Stimulated activated CD8-positive, alpha-beta memory T cell treated with anti-CD3 and anti-CD28 coated beads, Interleukin-4, amount 100 ng/mL, for 4 hours (primary cell): ENCODE data around the gene OOSP3.
"Not testable (repeated sequence)": the region's sequence is repeated elsewhere in the genome, so short reads cannot be mapped to it uniquely, and the experiment has no call there.

Source experiments
- DNase-seq, 2 donors: peaks; one replicate each; pipeline ENCODE4 v3.0.0-alpha.2; 2020; ENCODE audit warnings: low read depth in 2 of 2, low spot score in 1 of 2

Gene OOSP3

DNA sequence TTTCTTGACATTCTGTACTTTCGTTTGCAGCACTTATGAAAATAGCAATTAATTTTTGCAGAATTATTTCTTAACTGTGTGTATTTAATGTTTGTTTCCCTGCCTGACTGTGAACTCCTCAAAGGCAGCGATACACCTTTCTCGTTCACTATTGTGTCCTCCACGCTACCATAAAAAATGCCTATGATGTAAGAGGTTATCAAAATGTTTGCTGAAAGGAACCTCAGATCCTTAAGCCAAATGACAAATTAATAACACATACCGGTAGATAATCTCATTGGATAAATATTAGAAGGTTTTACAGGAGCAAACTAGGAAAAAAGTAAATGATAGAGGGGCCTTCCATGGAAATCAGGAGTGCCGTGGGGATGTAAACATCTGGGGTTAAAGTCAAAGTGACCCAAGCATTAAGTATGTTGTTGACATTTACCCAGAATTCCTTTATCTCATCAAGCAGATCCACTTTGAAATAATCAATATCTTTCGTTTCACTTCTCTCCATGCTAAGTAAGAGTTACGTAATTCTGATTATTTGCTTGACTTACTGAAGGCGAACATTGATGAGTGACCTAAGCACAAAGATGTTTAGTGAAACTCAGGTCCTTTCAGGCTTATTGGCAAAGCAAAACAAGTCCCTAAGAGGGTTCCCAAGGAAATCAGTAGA lies 2.6 kb upstream of the OOSP3 start:
- DNase-seq = no peak

DNA sequence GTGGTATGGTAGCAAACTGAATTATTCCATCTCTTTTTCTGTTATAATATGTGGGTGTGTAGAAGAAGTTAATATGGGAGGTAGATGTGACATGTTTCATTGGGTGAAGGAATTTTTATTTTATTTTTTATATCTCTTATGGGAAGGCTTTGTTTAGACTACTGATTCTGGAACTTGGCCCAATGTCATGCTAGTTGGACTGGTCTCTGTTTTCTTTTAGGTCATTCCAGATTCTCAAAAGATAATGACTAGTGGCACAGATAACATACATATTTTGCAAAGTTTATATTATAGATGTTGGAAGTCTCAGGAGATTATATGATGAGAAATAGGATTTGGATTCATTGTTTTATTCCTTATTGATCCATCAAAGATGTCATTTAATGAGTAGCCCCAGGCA lies 1.3 kb upstream of the OOSP3 start:
- no peak for DNase-seq

DNA sequence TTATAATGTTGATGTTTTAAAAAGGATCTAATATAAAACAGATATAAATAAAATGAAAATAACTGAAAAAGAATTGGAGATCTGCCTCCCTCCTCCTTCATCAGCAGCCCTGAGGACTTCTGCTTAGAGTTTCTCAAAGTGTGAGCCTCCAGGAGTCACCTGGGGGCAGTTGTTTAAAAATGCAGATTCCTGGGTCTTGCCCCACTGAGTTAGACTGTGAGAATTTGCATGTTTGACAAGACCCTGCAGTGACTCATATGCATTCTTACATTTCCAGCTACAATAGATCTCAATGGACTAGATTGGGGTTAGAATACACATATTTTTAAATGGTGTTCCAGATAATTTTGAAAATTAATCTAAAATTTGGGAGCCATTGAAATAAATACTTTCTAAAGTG lies 798 bp upstream of the OOSP3 start:
- DNase-seq = no peak

DNA sequence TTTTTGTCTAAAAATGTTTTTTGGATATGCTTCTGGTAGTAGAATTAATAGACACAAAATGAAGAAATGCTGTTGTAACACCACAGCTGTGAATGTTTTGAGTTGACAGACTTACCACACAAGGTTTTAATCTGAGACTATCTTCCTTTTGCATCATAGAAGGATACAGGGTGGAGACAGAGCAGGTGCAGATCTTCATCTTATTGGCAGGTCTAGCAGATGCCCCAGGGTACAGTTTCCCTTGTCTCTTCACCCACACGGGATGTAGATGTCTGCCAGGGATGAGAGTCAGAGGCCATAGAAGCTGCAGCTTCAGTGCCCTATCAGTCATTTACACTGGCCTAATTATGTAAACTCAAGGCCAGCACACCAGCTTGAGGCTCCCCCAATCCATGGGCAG lies 985 bp downstream of the OOSP3 start:
- no peak for DNase-seq

DNA sequence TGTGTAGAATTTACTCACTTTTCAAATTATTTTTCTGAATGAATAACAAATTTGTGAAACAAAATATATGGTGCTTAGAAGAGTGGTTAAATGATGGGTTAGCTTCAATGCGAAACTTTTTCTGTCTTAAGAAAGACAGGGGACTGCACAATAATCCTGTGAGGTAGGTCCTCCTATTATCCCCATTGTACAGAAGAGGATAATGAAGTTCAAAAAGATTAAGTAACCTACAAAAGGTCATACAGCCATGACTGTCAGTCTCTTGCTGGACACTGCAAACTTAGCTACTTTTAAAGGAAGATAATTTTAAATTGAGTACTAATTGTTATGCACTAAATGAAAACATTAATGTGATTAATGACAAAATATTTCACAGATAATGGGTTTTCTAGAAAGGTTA lies 5.0 kb downstream of the OOSP3 start:
- DNase-seq = no peak

DNA sequence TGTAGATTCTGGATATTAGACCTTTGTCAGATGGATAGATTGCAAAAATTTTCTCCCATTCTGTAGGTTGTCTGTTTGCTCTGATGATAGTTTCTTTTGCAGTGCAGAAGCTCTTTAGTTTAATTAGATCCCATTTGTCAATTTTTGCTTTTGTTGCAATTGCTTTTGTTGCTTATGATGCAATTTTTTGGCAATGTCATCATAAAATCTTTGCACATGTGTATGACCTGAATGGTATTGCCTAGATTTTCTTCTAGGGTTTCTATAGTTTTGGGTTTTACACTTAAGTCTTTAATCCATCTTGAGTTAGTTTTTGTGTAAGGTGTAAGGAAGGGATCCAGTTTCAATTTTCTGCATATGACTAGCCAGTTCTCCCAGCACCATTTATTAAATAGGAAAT lies 8.6 kb downstream of the OOSP3 start:
- not testable (repeated sequence) for DNase-seq

DNA sequence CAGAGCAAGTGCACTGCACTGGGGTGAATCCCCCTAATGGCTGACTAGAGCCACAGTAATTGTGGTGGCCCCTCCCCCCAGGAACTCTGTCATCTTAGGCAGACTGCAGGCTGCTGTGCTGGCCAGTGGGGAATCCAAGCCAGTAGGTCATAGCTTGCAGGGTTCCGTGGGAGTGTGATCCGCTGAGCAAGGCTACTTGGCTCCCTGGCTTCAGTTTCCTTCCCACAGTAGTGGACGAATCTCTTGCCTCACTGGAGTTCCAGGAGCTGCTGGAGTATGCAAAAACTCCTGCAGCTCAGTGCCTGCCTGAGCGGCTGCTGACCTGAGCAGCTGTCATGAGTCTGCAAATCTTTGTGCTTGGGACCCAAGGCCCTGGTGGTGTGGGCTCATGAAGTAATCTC lies 13.2 kb downstream of the OOSP3 start:
- no peak for DNase-seq

DNA sequence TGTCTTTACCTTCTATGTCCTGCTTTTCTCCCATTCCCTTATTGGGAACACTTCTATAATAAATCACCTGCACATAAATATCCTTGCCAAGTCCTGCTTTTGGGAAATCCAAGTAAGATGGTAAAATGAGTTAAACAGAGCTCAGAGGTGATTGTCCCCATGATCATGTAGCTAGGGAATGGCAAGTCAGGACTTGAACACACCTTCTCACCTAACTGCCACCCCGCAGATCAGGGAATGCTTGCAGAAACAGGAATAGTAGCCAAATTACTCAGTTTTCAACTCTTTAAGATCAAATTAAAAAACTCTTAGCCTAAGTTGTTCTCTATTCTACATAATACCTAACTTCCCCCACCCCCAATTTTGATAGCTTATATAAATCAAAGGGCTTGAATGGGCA lies 16.0 kb downstream of the OOSP3 start:
- DNase-seq = no peak

DNA sequence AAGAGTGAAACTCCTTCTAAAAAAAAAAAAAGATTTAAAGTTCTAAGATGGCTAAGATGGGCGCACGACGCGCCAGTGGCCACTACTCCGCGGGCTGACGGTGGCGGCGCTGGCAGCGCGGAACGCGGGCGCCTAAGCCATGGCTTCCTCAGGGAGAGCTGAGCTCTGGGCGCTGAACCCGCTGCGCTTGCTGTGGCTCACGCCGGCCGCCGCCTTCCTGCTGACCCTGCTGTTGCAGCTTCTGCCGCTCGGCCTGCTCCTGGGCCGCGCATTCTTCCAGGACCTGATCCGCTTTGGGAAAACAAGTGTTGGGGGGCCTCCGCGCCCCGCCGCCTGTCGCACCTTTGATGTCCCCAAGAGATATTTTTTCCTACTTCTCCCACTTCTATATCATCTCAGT lies 19.5 kb downstream of the OOSP3 start:
- DNase-seq = no peak

DNA sequence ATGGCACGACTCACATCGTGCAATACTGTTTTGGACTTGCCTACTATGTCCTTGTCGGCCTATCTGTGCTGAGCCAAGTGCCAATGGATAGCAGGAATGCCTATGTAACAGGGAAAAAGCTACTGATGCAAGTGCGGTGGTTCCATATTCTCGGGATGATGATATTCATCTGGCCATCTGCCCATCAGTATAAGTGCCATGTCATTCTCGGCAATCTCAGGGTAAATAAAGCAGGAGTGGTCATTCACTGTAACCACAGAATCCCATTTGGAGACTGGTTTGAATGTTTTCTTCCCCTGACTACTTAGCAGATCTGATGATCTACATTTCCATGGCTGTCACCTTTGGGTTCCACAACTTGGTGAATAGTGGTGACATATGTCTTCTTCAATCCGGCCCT lies 20.1 kb downstream of the OOSP3 start:
- no peak for DNase-seq

DNA sequence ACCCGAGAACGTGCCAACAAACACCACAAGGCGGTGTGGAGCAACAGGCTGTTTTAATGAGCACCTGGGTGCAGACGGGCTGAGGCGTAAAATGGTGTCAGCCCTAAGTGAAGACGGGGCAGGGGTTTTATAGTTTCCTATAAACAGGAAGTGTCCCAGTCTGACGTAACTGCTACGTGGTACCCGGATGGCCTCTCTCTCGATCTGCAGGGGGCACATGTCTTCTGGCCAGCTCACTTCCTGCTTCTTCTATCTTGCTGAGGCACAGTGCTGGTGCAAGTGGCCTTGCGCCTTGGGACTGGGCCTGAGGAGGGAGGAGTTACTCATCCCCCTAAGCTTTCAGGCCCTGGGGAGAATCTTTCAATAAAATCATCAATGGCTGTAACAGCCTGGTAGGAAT lies 20.9 kb downstream of the OOSP3 start:
- DNase-seq = no peak

DNA sequence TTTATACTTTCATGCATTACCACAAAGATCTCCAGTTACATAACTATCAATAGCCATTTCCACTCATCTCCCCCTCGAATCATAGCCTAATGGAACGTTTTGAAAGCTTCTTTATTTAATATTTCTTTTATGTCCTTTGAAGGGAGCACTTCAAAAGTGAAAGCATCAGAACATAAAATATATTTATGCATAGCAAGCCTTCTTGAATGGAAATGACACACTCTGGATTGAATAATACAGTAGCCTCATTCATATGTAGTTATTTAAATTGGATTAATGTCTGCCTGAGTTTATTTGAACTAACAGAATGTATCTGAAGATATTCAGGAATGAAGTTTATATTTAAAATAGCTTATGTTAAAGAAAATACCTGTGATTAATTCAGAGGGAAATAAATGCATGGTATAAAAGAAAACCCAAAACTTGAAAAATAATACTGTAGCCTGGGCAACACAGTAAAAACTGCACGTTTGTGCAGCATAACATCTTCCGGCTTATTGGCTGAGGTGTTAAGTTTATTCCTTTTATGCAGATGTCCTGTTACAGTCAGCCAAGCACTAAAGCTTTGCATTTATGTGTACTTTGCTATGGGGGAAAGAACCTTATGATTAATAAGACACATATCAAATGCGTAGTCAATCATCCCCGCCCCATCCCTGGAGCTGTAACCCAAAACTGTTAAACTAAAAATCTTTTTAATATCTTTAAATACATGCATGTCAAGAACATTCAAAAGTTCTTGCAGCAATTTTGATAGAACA lies 22.0 kb downstream of the OOSP3 start:
- no peak for DNase-seq

DNA sequence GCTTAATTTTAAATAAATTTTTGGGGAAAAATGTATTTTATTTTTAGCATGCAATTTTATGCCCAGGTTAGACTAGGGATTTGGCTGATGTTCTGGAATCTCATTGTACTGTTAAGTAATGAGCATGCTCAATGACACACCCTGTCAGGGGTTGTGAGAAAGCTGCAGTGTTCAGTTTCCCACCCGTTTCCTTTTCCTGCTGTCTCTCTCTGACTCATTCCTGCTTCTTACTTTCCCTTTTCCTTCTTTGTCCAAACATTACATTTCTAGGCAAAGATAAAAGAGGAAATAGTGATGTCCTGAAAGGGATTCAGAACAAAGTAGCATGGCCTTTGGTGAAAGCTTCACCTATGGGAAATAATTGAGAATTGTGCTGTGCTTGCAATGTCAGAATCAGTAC lies 22.7 kb downstream of the OOSP3 start:
- no peak for DNase-seq

DNA sequence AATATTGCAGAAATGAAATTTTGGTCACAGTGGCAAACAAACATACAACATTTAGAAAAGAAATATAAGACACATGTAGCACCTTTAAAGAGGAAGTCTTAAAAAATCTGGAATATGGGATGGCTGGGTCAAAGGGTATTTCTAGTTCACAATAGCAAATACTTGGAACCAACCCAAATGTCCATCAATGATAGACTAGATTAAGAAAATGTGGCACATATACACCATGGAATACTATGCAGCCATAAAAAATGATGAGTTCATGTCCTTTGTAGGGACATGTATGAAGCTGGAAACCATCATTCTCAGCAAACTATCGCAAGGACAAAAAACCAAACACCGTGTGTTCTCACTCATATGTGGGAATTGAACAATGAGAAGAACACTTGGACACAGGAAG lies 25.0 kb downstream of the OOSP3 start:
- DNase-seq = not testable (repeated sequence)

DNA sequence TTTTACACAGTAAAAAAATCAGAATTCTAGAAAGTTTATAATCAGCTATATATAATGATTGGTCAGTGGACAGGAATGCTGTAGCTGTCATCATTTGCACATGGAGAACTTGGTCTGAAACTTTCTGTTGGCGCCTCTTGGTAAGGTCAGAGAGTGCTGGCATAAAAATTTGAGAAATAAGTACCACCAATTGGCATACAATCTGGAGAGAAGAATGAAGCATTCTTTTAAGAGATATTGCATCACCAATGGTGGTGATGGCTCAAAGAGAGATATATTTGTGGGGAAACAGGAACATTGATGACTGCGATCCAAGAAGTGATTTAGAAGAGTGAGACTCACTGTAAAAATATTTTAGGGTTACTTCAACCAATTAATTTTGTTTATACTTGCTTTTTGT lies 39.9 kb downstream of the OOSP3 start:
- DNase-seq = no peak

DNA sequence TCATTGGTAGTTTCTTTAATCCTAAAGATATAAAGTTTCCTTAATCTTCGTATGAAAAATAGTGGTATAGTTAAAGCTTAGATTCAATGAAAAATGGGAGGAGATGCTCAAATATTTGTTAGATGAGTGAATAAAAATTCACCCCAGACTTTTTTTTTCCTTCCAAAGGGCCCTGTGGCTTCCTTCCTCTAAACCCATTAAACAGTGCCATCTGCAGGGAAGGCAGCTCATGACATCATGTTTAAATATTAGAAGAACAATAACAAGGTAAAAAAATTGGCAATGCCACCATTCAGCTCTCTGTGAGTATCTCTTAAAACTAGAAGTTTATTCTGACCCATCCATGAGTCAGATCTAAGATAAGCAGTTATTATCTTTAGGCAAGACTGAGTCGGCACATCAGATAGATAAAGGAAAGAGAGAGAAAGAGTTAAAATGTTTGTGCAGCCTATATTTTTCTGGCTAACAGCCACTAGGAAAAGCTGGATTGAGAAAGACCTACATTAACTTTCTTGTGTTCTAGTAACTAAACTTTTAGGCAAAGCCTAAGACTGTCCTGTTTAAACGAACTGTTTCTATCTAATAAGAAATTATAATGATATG lies 40.5 kb downstream of the OOSP3 start:
- no peak for DNase-seq

DNA sequence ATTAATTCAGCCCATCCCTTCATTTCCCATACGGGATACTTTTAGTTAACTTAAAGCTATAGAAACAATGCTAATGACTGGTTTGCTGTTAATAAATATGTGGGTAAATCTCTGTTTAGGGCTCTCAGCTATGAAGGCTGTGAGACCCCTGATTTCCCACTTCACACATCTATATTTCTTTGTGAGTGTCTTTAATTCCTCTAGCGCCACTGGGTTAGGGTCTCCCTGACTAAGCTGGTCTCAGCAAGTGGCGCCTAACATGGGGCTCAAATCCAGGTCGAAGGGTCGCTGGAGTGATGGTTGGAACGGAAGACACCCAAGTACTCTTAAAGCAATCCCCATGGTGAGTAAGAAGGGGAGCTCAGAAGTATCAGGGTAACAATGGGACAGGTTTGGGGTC lies 45.2 kb downstream of the OOSP3 start:
- no peak for DNase-seq

DNA sequence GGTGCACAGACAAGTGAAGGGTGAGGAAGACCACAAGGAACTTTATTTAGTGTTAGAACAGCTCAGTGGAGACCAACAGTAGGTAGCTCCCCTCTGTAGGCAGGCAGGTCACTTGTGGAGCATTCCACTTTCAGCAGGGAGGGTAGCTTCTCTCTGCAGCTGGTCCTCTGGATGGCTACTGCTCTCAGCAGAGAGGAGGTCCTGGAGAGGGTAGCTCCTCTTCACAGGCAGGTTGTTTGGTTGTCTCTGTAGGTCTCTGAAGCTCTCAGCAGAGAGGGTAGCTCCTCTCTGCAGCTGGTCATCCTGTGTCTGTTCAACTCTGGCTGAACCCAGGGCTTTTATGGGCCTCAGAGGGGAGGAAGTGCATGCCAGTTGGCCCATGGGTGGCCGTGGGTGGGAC lies 53.1 kb downstream of the OOSP3 start:
- no peak for DNase-seq

DNA sequence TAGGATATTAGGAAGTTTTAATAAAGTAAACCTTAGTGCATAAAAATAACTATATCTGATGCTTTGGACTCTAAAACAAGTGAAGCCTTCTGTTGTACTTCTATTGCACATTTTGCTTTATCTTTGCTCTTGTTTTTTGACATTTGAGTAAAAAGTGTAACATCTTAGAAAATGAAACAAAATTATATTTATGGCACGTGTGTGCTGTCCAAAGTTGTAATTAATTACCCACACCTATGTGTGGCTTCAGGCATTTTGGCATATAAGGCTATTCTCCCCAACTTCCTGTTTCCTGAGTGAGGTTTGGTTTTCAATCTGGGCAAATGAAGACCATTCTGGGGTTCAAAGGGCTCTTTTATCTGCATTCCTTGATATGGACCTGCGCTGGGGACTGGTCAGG lies 59.5 kb downstream of the OOSP3 start, which contains the start of gene OOSP1:
TSS of gene OOSP1 (plus strand) at position 301 of the 400 bp plus-strand sequence. CDS start at position 324, 23 bp downstream.
- no peak for DNase-seq

DNA sequence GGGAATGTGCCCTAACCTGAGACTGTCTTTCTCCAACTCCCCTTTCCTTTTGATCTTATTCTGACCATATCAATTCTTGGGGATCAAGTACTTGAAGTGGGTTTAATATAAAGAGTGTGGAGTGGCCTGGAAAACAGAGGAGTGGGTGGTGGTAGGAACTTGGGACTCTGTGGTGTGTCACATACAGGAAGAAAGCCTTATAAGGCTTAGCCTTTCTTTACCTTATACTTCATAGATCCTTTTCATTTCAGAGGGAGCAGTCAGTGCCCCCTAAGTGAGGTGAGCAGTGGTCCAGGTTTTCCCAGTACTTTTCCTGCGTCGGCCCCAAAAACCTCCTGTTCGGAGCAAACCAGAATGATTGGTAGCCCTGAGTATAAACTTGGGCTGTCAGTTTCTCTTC lies 60.1 kb downstream of the OOSP3 start:
- no peak for DNase-seq

DNA sequence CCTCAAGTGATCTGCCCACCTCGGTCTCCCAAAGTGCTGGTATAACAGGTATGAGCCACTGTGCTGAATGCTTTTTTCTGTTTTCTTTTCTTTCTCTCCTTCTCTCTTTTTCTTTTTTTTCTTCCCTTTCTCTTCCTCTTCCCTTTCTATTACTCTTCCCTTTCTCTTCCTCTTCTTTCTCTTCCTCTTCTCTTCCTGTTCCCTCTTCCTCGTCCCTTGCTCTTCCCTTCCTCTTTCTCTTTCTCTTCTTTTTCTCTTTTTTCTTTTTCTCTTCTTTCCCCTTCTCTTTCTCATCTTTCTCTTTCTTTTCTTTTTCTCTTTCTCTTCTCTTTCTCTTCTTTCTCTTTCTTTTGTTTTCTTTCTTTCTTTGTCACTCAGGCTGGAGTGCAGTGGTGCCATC lies 60.9 kb downstream of the OOSP3 start:
- no peak for DNase-seq

DNA sequence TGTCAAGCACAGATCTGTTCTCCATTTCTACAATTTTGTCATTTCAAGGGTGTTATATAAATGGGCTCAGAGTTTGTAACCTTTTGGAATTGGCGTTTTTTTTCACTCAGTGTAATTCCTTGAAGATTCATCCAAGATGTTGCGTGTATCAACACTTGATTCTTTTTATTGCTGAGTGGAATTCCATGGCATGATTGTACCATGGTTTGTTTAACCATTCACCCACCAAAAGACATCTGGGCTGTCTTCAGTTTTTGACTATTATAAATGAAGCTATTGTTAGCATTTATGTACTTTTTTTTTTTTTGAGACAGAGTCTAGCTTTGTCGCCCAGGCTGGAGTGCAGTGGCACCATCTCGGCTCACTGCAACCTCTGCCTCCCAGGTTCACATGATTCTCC lies 62.5 kb downstream of the OOSP3 start:
- DNase-seq = no peak
